GM12878 (cell line): Measurements from ENCODE around the gene CREB5. TPM values are rescaled to one million over a fixed set of nuclear protein-coding genes. Genes with fewer than 3 reads are reported as not detected.

Source experiments
- ATAC-seq: fragments of 200-7000 bp; cut with Tn5 transposase; 3 replicates; pipeline ENCODE4 v1.9.1; 2020; ENCODE audit warnings: mild to moderate bottlenecking, moderate library complexity
- BruUV-seq: library from RNA; stranded (reverse); fragments of 400-500 nt; replicated peaks from 2 replicates; lab custom pipeline; 2021; lab: Mats Ljungman, UMichigan
- CTCF ChIA-PET: fragments of 300-600 bp; sonication (Branson Sonifier 250); formaldehyde crosslinking; extraction: SDS; loops from one replicate; lab custom pipeline; 2021; ENCODE audit warnings: inconsistent platforms; lab: Yijun Ruan, JAX
- POLR2A ChIA-PET: fragments of 350-600 bp; formaldehyde crosslinking; extraction: SDS; loops from one replicate; lab custom pipeline; 2021; ENCODE audit warnings: inconsistent platforms; lab: Charles Lee
- RAD21 ChIA-PET: fragments of 300-600 bp; sonication (Branson Sonifier 250); formaldehyde crosslinking; loops from one replicate; lab custom pipeline; 2023; ENCODE audit warnings: antibody characterized with exemption; ENCODE audit not compliant: unreplicated experiment; lab: Charles Lee
- SMC1A ChIA-PET: fragments of 300-600 bp; sonication (Branson Sonifier 250); formaldehyde crosslinking; loops from one replicate; lab custom pipeline; 2023; ENCODE audit not compliant: unreplicated experiment, uncharacterized antibody; lab: Charles Lee
- DNase-seq: peaks from one replicate; pipeline ENCODE4 v3.0.0-alpha.2; 2011; ENCODE audit warnings: low read depth, low spot score
- FAIRE-seq: peaks from 3 replicates; lab custom pipeline; 2011; peaks lifted over from hg19 to GRCh38; lab: Jason Lieb, UNC
- H2AFZ ChIP-seq: 2 replicates; pipeline ENCODE4 v1.6.0; 2011; ENCODE audit warnings: low read depth, low read length, control low read depth; ENCODE audit not compliant: control insufficient read depth
- H3K27ac ChIP-seq: 2 replicates; pipeline ENCODE4 v1.5.1; 2011; ENCODE audit warnings: control low read depth; ENCODE audit not compliant: control insufficient read depth, insufficient read depth
- H3K27me3 ChIP-seq, 2 experiments: replicated peaks in 1 of 2; 2 replicates each; pipeline versions ENCODE4 v1.6.0 to v1.6.1; 2011; ENCODE audit warnings: low read length in 1 of 2; ENCODE audit not compliant: control insufficient read depth in 2 of 2, insufficient read depth in 2 of 2
- H3K36me3 ChIP-seq, 2 experiments: 2 replicates each; pipeline ENCODE4 v1.5.1; 2011; ENCODE audit warnings: low read length in 1 of 2; ENCODE audit not compliant: control insufficient read depth in 2 of 2, insufficient read depth in 2 of 2
- H3K4me1 ChIP-seq: 2 replicates; pipeline ENCODE4 v1.6.1; 2011; ENCODE audit warnings: mild to moderate bottlenecking, low read length, moderate library complexity, mixed read lengths; ENCODE audit not compliant: control insufficient read depth, insufficient read depth
- H3K4me2 ChIP-seq: 2 replicates; pipeline ENCODE4 v1.6.0; 2011; ENCODE audit warnings: control low read depth; ENCODE audit not compliant: control insufficient read depth, insufficient read depth
- H3K4me3 ChIP-seq: fragments of 200-600 bp; sonication (generic); 2 replicates; pipeline ENCODE4 v1.5.1; 2016
- H3K79me2 ChIP-seq: 2 replicates; pipeline ENCODE4 v1.6.0; 2011; ENCODE audit warnings: low read length; ENCODE audit not compliant: control insufficient read depth, insufficient read depth
- H3K9ac ChIP-seq: 2 replicates; pipeline ENCODE4 v1.8.0; 2011; ENCODE audit warnings: low read length, control low read depth, mixed read lengths; ENCODE audit not compliant: control insufficient read depth, insufficient read depth
- H3K9me3 ChIP-seq: replicated peaks from 3 replicates; pipeline ENCODE4 v1.5.1; 2011; ENCODE audit warnings: mild to moderate bottlenecking, low read length; ENCODE audit not compliant: control insufficient read depth, insufficient read depth
- H4K20me1 ChIP-seq: 2 replicates; pipeline ENCODE4 v1.6.0; 2011; ENCODE audit not compliant: control insufficient read depth, insufficient read depth
- BCL3 ChIP-seq: IDR thresholded peaks from 2 replicates; pipeline ENCODE4 v1.6.1; 2011; ENCODE audit warnings: borderline replicate concordance, low read depth, mild to moderate bottlenecking, moderate library complexity, low read length; ENCODE audit not compliant: insufficient read depth, poor library complexity, severe bottlenecking
- GATAD2B ChIP-seq: fragments of 450-650 bp; conservative IDR thresholded peaks from 2 replicates; pipeline ENCODE4 v1.6.1; 2017; ENCODE audit warnings: low read depth, mild to moderate bottlenecking, moderate library complexity
- HDAC6 ChIP-seq: fragments of 200-600 bp; sonication (generic); IDR thresholded peaks from one replicate; pipeline ENCODE4 v1.8.0; 2017; ENCODE audit warnings: antibody characterized with exemption; ENCODE audit not compliant: unreplicated experiment
- IRF3 ChIP-seq: fragments of 450-650 bp; IDR thresholded peaks from 2 replicates; pipeline ENCODE4 v1.6.1; 2014; ENCODE audit warnings: mild to moderate bottlenecking
- KAT2A ChIP-seq: conservative IDR thresholded peaks from 2 replicates; pipeline ENCODE4 v1.6.1; 2011; ENCODE audit warnings: low read depth, low read length; ENCODE audit not compliant: control insufficient read depth
- LARP7 ChIP-seq: fragments of 450-650 bp; IDR thresholded peaks from 2 replicates; pipeline ENCODE4 v1.6.1; 2017; ENCODE audit warnings: mild to moderate bottlenecking
- NFYA ChIP-seq: IDR thresholded peaks from 2 replicates; pipeline ENCODE4 v1.6.1; 2011; ENCODE audit warnings: low read depth, mild to moderate bottlenecking, low read length, improper control_type of control experiment, borderline replicate concordance
- PBX3 ChIP-seq: IDR thresholded peaks from 2 replicates; pipeline ENCODE4 v1.6.1; 2011; ENCODE audit warnings: mild to moderate bottlenecking, low read depth, low read length, moderate library complexity; ENCODE audit not compliant: insufficient replicate concordance
- PRDM15 ChIP-seq: fragments of 450-650 bp; formaldehyde crosslinking; IDR thresholded peaks from 2 replicates; pipeline ENCODE4 v1.4.0; 2020; ENCODE audit warnings: mild to moderate bottlenecking, moderate library complexity
- SREBF2 ChIP-seq: IDR thresholded peaks from 2 replicates; pipeline ENCODE4 v1.6.1; 2012; ENCODE audit warnings: mild to moderate bottlenecking, low read length
- SUPT20H ChIP-seq: IDR thresholded peaks from 2 replicates; pipeline ENCODE4 v1.6.1; 2011; ENCODE audit warnings: low read depth, mild to moderate bottlenecking, low read length, moderate library complexity, borderline replicate concordance; ENCODE audit not compliant: control insufficient read depth
- ZBTB11 ChIP-seq: fragments of 450-650 bp; formaldehyde crosslinking; IDR thresholded peaks from 2 replicates; pipeline ENCODE4 v1.5.0; 2022; ENCODE audit warnings: mild to moderate bottlenecking, missing genetic modification characterization
- in situ Hi-C: fragments of 300-500 bp; cut with MboI; formaldehyde crosslinking; loops from 9 replicates; pipeline ENCODE4 v1.14.3; 2018; ENCODE audit warnings: mixed read lengths
- intact Hi-C: fragments of 100-400 bp; cut with micrococcal nuclease; formaldehyde crosslinking; loops from one replicate; pipeline ENCODE4 v1.14.2; 2022; ENCODE audit not compliant: unreplicated experiment
- polyA plus RNA-seq, 11 experiments: library from polyadenylated mRNA; depleted of rRNA in 4 of 11; unstranded in 6 of 11; stranded (reverse) in 5 of 11; fragments of >200 nt; fragmentation: Nextera tagmentation in 4 of 11; fragmentation: Illumina TruSeq in 1 of 11; extraction: Ambion mirVana in 4 of 11; extraction: Trizol in 1 of 11; gene quantifications; 1 replicate in 1 of 11; 2 replicates in 10 of 11; pipeline versions ENCODE4 v1.2.1 to v1.2.3, GENCODE V29; 2011 to 2016; ENCODE audit warnings: inconsistent platforms in 2 of 11, missing spikeins in 2 of 11, low read depth in 1 of 11
- total RNA-seq, 4 experiments: library from RNA; depleted of rRNA in 3 of 4; stranded (reverse); fragments of >200 nt in 3 of 4; fragmentation: Illumina TruSeq in 1 of 4; extraction: Trizol in 1 of 4; gene quantifications; 2 replicates each; pipeline versions ENCODE4 v1.2.1 to v1.2.3, GENCODE V29; 2013 to 2021

Gene CREB5
- total and polyA plus RNA-seq, 10 of the 15 experiments (the other 5 are each of a cell fraction or from before 2014, with no cell fraction given): 12.9 to 74.1 (median 53.0) TPM

- Histone ChIP-seq H3K9me3 (no peaks in the 10 kb centered on the region), H4K20me1 (no peaks in the 10 kb centered on the region), H3K79me2 (no peaks in the 10 kb centered on the region), H3K27ac (no peak overlapping the region), H3K4me2 (no peak overlapping the region), H3K9ac (no peak overlapping the region), H3K4me1 (no peaks in the 10 kb centered on the region), H3K36me3 (no peaks in the 10 kb centered on the region), H3K27me3 (peaks cover 0 to 4% of the 10 kb centered on the region in 2 experiments; a peak in 1 of 4 replicates), H2AFZ (no peak overlapping the region), H3K4me3 (no peak overlapping the region)
- in situ Hi-C loops: no loop called here
- CTCF ChIA-PET: interaction anchor here (3.0 kb wide), 1 partner anchor 12 kb away, joined by 15 read pairs; no protein-coding TSS in a partner anchor
- SMC1A ChIA-PET: no interaction called here
- ATAC-seq (no peak), DNase-seq (no peak), FAIRE-seq (no peak)
- RAD21 ChIA-PET: no interaction called here
- no TSS peak for BruUV-seq
- POLR2A ChIA-PET: interaction anchor here (0.6 kb wide), 2 partner anchors 141 to 700 kb away, joined by 3 to 8 read pairs; no protein-coding TSS in a partner anchor
- intact Hi-C loops: no loop called here
- no peak for TF ChIP-seq GATAD2B
- no peak for TF ChIP-seq SUPT20H
- TF ChIP-seq LARP7: no peak
- no peak for TF ChIP-seq PBX3
- TF ChIP-seq SREBF2: no peak
- TF ChIP-seq IRF3: no peak
- no peak for TF ChIP-seq BCL3
- TF ChIP-seq KAT2A: no peak
- no peak for TF ChIP-seq NFYA
- no peak for TF ChIP-seq ZBTB11 (CRISPR knock-in tag)
- no peak for TF ChIP-seq PRDM15 (CRISPR knock-in tag)
- no peak for TF ChIP-seq HDAC6
These were observed 429.4 kb downstream of the CREB5 start for GRCh38 chr7:28841766-28842165.
